HG02759 (cell line): ENCODE results near the gene RAB40AL.
"Not testable (repeated sequence)": the region's sequence is repeated elsewhere in the genome, so short reads cannot be mapped to it uniquely, and the experiment has no call there.

ENCODE experiments used
- ATAC-seq: cut with Tn5 transposase; IDR thresholded peaks from one replicate; pipeline ENCODE4 v1.9.1; 2021; ENCODE audit warnings: mild to moderate bottlenecking, moderate library complexity; ENCODE audit not compliant: unreplicated experiment

RAB40AL gene, protein sequence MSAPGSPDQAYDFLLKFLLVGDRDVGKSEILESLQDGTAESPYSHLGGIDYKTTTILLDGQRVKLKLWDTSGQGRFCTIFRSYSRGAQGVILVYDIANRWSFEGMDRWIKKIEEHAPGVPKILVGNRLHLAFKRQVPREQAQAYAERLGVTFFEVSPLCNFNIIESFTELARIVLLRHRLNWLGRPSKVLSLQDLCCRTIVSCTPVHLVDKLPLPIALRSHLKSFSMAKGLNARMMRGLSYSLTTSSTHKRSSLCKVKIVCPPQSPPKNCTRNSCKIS

DNA sequence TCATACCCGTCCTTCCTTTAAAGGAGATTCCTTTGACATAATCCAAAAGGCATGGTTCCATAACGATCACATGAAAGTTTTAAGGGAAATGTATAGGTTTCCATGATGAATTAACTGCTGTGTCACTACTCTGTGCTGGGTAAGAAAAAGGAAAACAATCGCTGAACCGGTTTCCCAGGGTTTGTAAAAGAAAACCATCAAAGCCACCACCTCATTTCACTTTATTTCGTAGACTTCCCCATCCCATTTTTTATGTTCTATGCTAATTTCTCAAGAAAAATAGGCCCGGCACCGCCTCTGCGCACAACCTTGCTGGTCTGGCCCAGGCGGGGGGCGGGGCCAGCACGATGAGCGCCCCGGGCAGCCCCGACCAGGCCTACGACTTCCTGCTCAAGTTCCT is at the start of gene RAB40AL:
Gene RAB40AL (plus strand): TSS at position 301 of the 400 bp plus-strand sequence. CDS start 47 bp downstream, at position 348.
- not testable (repeated sequence) for ATAC-seq

DNA sequence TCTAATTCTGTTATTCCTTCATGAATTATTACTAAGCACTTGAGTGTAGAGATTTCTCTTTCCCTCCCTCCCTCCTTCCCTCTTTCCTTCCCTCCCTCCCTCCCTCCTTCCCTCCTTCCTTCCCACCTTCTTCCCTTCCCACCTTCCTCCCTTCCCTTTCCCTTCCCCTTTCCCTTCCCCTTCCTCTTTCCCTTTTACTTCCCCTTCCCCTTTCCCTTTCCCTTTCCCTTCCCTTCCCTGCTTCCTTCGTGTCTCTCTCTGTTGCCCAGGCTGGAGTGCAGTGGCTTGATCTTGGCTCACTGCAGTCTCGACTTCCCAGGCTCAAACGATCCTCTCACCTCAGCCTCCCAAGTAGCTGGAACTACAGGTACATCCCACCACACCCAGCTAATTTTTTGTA is 49.4 kb upstream of the RAB40AL start:
- no peak for ATAC-seq

DNA sequence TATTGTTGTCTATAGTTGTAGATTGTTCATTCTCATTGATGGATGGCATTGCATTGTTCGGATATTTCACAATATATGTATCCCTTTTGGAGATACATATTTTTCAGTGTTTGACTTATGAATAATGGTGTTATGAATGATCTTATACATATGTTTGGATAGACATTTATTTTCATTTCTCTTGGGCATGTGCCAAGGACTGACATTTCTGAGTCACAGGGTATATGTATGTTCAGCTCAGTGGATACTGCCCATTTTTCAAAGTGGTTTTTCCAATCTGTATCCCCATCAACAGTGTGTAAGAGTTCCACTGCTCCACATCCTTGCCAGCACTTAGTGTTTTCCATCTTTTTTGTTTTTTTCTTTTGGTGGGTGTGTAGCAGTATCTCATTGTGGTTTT is 45.0 kb upstream of the RAB40AL start:
- ATAC-seq: no peak

DNA sequence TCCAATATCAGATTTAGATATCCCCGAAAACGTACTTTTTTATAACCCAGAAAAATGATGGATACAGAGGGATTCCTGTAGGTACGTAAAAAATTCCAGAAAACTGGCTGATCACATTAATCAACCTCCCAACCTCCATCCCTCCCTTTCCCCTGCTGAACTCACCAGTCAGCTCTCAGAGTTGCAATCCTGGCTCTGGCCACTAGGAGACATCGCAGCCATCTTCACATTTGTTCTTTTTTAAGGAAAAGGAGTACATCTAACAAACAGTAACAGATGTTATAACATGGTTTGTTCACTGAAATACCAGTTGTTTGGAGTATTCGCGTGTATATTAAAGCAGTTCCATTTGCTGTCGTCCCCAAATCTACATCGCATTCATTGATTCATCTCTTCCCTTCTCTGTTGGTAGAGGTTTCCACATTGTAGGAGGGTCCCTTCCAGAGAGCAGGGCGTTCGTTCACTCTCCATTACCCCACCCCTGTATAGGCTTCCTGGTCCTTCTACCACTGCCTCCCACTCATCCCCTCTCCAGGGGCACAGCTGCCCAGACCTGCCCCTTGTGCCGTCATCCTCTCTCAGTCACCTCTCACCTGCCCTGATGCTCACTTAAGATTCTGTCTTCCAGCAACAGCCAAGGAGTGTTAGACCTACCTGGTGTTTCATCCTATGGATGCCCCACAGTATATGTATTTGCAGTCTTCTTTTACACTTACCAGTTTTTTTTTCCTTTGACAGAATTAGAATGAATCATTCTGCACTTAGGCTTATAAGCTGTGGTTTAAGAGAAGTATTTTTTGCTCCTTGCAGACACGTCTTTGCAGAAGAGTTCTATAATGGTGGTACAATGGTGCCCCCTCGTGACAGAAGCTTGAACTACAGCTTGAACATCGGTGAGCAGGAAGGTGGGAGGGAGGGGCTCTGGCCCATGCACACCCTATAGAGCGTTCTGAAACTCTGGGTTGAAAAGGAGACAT is 36.8 kb upstream of the RAB40AL start:
- ATAC-seq: peak; percentile 94

DNA sequence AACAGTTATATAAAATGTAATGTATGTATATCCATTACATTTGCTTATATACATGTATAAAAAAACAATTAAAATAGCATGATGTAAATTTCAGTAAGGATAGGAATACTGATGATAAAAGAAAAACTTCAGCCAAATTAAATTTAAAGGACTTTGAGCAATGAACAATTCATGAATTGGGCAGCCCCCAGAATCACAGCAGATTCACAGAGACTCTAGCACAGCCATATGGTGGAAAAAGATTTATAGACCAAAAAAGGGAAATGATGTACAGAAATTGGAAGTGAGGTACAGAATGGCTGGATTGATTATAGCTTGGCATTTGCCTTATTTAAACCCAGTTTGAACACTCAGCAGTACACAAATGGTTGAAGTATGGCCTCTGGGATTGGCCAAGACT is 34.7 kb upstream of the RAB40AL start:
- ATAC-seq: no peak

DNA sequence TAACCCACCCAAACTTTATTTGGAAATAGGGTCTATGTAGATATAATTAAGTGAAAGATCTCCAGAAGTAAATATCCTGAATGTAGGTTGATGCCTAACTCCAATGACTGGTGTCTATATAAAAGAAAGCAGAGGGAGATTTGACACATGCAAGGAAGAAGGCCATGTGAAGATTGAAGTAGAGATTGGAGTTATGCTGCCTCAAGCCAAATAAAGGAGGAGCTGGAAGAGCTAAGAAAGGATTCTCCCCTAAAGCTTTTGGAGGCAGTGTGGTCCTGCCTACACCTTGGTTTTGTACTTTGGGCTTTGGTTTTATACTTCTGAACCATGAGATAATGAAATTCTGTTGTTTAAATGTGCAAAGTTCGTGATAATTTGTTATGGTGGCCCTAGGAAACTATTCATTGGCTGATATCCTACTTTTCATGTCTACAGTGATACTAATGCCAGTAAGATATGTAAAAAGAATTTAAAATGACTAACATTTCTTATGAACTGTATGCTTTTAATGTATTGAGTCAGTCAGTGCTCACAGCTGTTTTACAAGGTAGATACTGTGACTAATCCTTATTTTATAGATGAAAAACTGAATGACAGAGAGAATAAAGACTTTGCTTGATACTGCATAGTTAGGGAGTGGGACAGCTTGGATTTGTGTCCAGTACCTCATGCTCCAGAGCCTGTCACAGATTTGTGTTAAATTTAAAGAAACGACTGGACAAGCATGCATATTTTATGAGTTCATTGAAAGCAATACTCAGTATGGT is 5.9 kb upstream of the RAB40AL start:
- no peak for ATAC-seq

DNA sequence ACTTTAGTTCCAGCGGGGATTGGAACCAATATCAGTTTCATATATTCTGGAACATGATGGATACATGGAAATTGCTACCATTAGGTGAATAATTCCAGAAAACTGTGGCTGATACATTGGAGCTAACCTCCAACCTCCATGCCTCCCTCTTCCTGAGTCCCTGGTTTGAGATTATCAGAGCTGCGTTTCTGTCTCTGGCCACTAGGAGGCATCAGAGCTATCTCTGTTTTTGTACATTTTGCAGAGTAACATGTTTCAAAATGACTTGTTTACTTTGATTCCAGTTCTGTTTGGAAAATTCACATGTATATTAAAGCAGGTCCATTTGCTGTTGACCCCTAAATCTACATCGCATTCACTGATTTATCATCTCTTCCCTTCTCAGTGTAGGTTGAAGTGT is 2.4 kb upstream of the RAB40AL start:
- peak; percentile 48 for ATAC-seq

DNA sequence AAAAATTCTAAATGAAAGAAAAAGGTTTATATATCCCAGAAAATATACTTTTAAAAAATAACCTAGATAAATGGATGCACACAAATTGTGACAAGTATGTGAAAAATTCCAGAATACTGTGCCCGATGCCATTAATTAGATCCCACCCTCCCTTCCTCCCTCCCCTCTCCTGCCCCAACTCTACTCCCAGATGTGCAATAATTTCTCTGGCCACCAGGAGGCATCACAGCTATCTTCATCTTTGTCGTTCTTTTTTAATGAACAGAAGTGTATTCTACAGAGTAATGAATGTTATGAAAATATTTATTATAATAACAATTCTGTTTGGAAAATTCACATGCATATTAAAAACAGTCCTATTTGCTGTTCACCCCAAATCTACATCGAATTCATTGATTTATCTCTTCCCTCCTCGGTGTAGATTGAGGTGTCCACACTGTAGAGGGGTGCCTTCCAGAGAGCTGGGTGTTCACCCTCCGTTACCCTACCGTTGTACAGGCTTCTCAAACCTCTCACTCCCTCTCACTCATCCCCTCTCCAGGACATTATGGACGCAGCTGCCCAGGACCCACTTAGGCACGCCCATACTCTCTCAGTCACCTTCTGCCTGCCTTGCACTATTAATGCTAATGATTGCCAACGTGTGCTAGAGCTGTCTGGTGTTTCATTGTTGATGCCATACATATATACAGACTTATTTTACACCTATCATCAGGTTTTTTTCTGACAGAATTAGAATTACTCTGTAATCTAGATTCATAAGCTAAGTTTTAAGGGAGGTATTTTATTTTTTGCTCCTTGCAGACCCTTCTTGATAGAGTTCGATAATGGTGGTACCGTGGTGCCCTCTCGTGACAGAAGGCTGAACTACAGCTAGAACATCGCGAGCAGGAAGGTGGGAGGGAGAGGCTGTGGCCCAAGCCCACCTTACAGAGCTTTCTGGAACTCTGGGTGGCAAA is 14.1 kb downstream of the RAB40AL start:
- peak; percentile 76 for ATAC-seq

DNA sequence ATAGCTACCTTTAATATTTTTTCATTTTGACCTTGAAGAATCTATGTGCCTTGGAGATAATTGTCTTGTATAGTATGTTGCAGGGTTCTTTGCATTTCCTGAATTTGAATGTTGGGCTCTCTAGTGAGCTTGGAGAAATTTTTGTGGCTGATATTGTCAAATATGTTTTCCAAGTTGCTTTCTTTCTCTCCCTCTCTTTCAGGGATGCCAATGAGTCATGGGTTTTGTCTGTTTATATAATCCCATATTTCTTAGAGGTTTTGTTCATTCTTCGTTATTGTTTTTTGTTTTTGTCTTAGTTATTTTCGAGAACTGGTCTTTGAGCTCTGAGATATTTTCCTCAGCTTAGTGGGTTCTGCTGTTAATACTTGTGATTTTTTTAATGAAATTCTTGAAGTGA is 20.7 kb downstream of the RAB40AL start:
- ATAC-seq: no peak

DNA sequence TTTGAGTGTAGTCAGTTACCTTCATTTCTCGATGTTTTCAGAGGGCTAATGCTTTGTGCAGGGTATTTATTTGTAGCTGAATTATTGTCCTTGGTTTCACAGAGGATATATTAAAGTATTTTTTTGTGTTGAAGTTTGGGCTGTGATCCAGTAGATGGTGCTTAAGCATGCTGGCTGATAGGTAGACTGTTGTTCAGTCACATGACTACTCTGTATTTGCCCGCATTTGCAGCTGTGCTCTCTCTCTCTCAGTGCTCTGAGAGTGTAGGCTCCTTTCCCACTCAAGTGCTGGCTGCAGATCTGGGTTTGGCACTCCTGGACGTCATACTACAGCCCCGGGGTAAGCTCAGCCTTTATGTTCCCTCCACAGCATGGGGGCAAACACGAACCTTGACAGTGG is 21.7 kb downstream of the RAB40AL start:
- ATAC-seq: no peak

DNA sequence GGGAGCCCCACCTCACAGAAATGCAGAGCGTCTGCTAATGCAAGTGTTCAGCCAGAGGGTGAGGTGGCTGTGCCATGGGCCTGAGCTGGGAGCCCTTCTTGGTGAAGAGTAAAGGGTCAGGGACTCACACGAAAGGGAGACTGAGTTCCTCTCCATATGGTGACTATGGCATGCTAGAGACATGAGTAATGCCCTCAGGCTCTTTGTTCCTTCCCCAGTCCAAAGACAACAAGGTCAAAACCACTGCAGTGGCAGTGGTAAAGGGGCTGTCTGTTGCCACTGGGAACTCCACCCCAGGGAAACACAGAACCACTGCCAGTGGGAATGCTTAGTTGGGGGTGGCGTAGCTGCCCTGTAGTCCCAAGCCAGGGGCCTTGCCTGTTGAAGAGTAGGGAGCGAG is 22.4 kb downstream of the RAB40AL start:
- ATAC-seq: no peak

DNA sequence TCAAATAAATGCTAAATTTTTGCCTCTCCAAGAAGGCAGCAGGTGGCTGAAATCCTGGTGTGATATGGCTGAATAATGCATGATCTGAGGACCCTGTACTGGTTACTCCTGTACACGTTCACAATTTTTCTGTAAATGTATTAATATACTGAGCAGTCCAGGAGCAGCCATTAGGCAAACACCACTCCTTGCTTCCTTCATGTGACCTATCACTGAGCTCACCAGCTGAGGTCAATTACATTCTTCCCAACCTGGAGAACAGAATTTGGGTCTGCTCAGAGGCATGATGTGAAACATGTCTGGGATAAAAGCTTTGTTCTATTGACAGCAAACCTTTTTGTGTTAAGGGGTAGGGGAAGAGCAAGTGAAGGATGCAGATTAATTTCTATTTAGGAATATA is 26.9 kb downstream of the RAB40AL start:
- ATAC-seq: no peak

DNA sequence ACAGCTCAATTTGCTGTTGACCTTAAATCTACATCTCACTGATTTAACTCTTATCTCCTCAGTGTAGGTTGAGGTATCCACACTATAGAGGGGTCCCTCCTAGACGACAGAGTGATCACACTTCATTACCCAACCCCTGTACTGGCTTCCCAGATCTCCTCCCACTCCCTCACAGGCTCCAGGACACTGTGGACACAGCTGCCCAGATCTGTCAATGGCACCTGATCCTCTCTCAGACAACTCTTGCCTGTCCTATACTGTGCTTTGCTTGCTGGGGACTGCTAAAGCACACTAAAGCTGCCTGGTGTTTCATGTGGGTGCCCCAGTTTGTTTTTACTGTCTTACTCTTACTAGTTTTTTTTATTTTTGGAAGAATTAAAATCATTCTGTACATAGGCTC is 27.9 kb downstream of the RAB40AL start:
- no peak for ATAC-seq

DNA sequence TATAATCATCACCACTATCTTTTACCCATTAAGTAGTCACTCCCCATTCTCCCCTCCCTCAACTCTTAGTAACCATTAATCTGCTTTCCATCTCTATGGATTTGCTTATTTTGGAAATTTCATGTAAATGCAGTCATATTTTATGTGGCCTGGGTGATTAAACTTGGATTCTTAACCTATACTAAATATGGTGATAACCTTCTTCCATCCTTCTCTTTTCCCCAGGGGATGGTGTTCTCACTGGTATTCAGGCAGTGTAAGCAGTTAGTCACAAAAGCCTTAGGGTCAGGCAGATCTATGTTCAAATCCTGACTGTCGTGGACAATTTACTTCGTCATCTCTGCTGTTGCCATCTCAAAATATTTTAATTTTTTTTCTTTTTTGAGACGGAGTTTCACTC is 29.6 kb downstream of the RAB40AL start:
- no peak for ATAC-seq

DNA sequence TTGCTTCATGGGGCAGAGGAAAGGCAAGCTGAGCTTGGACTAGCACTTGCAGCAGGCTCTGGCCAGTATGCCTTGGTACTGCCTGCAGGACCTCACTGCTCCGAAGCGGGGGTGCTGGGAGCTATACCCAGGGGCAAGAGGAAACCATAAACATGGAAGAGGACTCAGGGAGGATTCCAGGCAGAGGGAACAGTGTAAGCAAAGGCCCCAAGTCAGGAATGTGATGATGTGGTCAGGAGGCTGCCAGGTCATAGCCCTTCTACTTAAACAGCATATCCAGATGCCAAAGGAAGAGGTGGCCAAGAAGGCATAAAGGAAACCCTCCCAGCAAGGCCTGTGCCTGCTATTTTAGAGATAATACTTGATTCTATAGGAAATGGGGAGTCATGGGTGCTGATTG is 31.1 kb downstream of the RAB40AL start:
- no peak for ATAC-seq

DNA sequence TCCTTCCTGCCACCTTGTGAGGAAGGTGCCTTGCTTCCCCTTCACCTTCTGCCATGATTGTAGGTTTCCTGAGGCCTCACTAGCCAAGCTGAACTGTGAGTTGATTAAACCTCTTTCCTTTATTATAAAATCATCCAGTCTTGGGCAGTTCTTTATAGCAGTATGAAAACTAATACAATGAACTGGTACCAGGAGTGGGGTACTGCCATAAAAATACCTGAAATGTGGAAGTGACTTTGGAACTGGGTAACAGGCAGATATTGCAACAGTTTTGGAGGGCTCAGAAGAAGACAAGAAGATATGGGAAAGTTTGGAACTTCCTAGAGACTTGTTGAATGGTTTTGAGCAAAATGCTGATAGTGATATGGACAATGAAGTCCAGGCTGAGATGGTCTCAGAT is 34.5 kb downstream of the RAB40AL start:
- not testable (repeated sequence) for ATAC-seq

DNA sequence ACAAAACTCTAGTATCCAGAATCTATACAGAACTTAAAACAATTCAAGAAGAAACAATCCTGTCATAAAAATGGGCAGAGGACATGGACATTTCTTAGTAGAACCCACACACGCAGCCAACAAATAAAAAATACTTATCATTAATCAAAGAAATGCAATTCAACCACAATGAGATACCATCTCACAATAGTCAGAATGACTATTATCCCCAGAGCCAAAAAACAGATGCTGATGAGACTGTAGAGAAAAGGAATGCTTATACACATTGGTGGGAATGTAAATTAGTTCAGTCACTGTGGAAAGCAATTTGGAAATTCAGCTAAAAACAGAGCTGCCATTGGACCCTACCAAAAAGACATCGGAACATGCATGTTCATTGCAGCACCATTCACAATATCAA is 37.9 kb downstream of the RAB40AL start:
- no peak for ATAC-seq

DNA sequence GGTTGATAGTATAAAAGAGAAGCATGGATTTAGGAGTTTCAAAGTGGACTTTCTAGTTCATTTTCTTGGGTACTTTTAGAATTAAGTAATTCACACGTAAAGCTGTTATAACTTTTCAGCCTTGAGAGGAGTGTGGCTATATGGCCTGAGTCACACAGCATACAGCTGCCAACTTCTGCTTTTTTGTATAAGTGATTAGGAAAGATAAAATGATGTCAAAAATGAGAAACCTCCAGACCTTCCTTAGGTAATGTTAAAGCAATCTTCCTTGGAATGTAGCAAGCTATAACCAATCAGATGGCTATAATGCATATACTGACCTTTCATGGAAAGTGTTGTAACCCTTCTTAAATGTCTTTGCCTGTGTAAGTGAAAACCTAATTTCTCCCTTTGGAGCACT is 39.2 kb downstream of the RAB40AL start:
- no peak for ATAC-seq

DNA sequence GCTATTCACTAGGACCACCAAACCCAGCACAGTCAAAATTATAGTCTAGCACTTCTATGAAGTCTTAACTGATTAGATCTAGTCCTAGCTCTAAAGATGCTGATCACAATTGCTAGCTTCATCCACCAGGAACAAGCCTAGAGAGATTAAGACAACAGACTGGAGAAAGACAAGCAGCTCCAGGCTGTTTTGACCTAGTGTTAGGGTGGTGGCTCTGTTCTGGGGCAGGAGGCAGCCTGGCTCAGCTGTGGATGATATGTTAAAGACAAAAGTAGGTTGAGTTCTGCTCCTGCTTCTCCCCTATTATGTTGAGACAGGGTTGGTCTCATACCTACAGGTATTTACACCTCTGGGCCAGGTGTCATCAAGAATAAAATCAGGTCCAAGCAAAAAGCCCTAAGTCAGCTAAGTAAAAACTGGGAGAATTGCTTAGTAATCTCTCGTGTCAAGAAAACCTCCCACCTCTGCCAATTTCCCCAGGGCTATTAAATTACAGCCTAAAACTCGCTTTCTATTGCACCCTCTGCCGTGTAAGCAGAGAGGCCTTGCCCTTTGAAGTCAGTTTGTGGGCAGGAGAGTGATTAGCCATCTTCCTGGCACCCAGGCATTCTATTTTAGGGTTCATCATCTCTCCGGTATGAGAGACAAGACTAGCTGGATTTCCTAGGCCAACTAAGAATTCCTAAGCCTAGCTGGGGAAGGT is 39.9 kb downstream of the RAB40AL start:
- ATAC-seq: no peak

DNA sequence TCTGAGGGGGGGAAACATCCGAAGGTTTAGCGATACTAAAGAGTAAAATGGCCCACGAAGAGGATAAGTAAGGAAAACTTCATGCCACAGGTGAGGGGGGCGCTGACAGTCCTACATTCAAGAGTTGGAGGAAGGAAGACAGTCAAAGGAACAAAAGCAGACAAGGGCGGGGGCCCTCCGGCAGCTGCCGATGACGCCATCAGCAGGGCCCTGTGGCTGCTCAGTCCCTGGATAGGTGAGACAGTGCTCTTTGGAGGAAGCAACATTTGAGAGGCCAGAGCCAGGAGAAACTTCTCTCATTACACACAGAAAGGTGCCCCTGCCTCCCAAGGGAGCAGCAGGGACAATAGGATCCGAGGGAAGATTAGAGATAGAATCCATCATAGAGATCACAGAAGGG is 41.5 kb downstream of the RAB40AL start:
- ATAC-seq: no peak
